ENCODE results near the gene RAB3GAP2.

DNA sequence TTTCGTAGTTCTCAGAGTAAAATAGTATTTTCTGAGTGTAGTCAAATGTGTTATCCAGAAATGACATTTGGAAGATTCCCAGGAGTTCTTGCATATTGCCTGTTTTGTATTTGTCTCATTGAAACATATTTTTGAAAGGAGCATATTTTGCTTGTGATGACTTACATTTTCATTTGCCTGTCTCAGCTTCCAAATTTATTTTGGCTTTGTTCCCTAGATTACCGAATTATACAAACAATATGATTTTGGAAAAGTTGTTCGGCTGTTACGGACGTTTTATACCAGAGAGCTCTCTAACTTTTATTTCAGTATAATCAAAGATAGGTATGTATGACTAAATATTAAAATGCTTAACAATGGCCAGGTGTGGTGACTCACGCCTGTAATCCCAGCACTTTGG lies 132.3 kb downstream of the RAB3GAP2 start:
- TF ChIP-seq, protein P1, sequence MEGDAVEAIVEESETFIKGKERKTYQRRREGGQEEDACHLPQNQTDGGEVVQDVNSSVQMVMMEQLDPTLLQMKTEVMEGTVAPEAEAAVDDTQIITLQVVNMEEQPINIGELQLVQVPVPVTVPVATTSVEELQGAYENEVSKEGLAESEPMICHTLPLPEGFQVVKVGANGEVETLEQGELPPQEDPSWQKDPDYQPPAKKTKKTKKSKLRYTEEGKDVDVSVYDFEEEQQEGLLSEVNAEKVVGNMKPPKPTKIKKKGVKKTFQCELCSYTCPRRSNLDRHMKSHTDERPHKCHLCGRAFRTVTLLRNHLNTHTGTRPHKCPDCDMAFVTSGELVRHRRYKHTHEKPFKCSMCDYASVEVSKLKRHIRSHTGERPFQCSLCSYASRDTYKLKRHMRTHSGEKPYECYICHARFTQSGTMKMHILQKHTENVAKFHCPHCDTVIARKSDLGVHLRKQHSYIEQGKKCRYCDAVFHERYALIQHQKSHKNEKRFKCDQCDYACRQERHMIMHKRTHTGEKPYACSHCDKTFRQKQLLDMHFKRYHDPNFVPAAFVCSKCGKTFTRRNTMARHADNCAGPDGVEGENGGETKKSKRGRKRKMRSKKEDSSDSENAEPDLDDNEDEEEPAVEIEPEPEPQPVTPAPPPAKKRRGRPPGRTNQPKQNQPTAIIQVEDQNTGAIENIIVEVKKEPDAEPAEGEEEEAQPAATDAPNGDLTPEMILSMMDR (IDR thresholded peaks at IDR 0.05), result no peak
- TF ChIP-seq POLR2A (IDR thresholded peaks at IDR 0.05), result no peak

All from right lobe of liver (tissue), 4 donors.